Diencephalon (tissue), 1 donor: ENCODE results near the gene PSMB2. TPM values are rescaled to one million over a fixed set of nuclear protein-coding genes. Genes with fewer than 3 reads are reported as not detected.

Experiments
- total RNA-seq: library from RNA; depleted of rRNA; stranded (reverse); fragments of >200 nt; gene quantifications from one replicate; pipeline ENCODE4 v1.2.3, GENCODE V29; 2014

The PSMB2 gene
- total RNA-seq: 27.0 TPM

GRCh38 chr1:35641233-35641866 is at the start of gene PSMB2:
PSMB2 (minus strand) TSS chr1:35641526; CDS start chr1:35641432, 94 bp downstream.

GRCh38 chr1:35573198-35574124 is 67.9 kb downstream of the PSMB2 start, which contains the start of gene TFAP2E:
TFAP2E (plus strand) TSS chr1:35573314; CDS start chr1:35573578, 264 bp downstream.

GRCh38 chr1:35557611-35558373 is 83.5 kb downstream of the PSMB2 start, which contains the start of gene NCDN:
NCDN (plus strand) TSS chr1:35557799; CDS start chr1:35558191, 392 bp downstream.

GRCh38 chr1:35557118-35557610 is 84.2 kb downstream of the PSMB2 start, which contains the start of gene KIAA0319L:
KIAA0319L (minus strand) TSS chr1:35557403; CDS start chr1:35554491, 2,912 bp downstream.

Other genes starting within 250 kb of the PSMB2 start
- 68.3 TPM for gene KIAA0319L, start 84.1 kb downstream of the PSMB2 start, total RNA-seq
- gene NCDN, start 83.7 kb downstream of the PSMB2 start, total RNA-seq: 117 TPM
- 0.69 TPM for gene TFAP2E, start 68.2 kb downstream of the PSMB2 start, total RNA-seq
- 69.9 TPM for gene C1orf216, start 77.4 kb upstream of the PSMB2 start, total RNA-seq
- gene CLSPN, start 128.5 kb upstream of the PSMB2 start, total RNA-seq: 6.2 TPM
- 51.4 TPM for gene AGO4, start 166.5 kb upstream of the PSMB2 start, total RNA-seq
- 18.5 TPM for gene AGO1, start 241.7 kb upstream of the PSMB2 start, total RNA-seq